Measurements from ENCODE around the gene KIT.

GRCh38 chr4:54695337-54695736 is 37.6 kb downstream of the KIT start:
- TF ChIP-seq CTCF (IDR thresholded peaks at IDR 0.05), result no peak
- TF ChIP-seq POLR2A (IDR thresholded peaks at IDR 0.05), result no peak

All from vagina (tissue), 2 donors.